Limb (tissue), 2 donors: ENCODE data around the gene APBB3.
A peak's percentile ranks its signal among the peaks of the same experiment; 100 is the strongest.

Source experiments
- DNase-seq, 2 donors: peaks; one replicate each; pipeline ENCODE4 v3.0.0-alpha.2; 2016; ENCODE audit errors: extremely low spot score in 2 of 2

APBB3 gene

DNA sequence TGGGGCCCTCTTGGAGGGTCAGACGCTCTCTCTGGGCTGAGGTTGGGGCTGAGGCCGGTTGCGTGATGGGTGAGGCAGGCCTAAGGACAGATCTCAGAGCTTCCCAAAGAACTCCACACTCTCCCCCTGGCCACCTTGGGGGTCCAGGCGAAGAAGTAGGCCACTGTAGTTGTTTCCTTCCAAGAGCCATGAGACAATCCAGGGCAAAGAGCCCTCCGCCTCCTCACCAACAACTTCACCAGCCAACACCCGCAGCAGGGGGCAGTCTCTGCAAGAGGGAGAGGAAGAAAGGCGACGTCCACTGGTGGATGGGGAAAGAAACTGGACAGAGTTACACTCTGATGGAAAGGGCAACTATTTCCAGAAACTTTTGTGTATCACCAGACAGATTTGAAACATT, 10.9 kb upstream of the APBB3 start:
- no peak for DNase-seq

DNA sequence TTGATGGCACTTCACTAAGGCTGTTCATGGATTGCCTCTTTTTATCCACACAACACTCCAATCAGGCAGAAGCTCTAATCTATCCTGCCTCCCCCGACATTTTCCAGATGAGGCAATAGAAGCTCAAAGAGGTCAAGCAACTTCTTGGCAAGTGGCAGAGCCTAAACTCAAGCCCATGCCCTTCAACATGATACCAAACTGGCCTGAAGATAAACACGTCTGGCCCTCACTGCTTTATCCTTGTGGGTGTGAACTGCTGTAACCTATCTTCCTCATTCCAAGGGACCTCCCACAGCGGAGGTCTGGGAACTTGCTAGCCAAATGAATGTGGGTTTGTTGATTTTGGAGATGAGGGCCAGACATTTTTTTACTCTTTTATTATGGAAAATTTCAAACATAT, 9.8 kb upstream of the APBB3 start:
- DNase-seq = no peak

DNA sequence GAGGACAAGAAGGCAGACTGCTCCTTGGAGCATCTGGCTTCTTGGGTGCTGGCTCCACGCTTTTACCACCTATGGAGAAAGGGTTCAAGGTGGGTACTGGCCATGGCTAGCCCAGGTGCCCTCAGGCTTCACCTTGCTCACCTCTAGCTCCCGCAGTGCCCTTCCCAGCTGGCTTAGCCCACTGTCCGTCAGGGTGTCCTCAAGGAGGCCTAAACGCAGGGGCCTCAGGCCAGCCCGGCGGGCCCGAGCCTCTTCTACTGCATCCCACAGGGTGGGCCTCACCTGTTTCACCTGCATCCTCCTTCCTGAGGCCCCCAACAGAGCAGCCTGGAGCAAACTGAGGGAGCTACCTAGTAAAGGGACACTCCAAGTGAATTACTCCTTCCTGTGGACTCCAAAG, 9.3 kb upstream of the APBB3 start:
- no peak for DNase-seq

DNA sequence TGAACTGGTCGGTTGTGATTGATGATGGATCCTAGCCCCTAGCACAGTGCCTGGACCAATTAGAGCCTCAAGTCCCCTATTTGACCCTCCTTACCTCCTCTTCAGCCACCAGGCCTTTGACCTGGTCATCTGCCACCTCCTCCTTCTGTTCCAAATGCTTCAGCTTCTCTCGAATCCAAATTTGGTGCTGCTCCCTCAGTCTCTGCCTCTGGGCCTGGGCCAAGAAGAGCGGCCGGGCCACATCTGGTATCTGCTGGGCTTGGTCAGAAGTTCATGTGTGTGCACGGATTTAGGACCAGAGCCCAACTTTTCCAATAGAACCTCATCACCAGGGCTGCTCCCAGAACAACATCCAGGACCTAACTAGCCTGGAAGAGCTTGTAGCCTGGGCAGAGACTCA, 6.7 kb upstream of the APBB3 start:
- DNase-seq = no peak

DNA sequence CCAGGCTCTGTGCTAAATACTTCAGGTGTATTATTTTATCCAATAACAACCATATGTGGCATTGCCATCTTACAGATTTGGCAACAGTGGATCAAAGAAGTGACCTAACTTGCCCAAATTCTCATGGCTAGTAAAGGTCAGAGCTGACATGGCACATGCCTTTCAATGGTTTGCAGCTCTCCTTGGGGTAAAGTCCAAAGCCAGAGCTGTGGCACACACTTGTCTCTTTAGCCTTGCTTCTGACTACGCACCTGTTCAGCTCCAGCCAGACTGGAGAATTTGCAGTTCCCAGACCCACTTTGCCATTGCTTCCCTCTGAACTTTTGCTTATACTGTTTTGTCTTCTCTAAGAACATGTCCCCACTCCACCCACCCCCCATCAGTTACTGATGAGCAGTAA, 6.1 kb upstream of the APBB3 start:
- no peak for DNase-seq

DNA sequence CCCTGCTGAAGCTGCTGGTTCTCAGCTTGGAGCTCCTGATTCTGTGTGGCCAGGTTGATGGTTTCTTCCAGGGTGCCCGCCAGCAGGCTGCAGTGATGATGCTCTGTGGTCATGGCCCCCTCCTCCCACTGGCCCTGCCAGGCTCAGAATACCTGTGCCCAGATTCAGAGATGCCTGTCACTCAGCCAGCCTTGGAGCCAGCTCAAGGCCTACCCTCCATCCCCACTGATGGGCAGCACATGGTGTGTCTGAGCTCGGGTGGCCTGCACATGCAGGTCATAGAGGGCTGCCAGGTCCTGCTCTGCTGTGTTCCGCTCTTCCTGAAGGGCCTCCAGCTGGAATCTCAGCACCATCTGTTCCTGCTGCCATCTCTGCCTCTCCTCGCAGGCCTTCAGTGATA, 5.7 kb upstream of the APBB3 start:
- no peak for DNase-seq

DNA sequence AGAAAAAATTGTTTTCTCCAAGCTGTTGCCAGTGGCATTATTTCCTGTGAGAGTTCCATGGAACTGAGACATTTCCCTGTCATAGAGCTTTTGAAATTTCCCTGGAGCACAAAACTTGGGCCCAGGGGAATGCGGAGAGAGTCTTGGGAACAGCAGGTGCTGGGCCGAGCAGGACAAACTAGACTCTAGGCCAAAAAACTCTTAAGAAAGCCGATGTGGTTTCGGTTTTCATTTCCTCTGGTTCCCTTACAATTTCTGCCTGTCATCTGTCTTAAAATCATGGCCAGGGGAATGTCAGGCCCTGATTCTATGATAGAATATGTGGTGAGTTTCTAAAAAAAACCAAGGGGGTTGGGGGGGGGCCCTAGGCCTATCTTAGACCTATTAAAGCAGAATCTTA, 4.8 kb upstream of the APBB3 start:
- no peak for DNase-seq

DNA sequence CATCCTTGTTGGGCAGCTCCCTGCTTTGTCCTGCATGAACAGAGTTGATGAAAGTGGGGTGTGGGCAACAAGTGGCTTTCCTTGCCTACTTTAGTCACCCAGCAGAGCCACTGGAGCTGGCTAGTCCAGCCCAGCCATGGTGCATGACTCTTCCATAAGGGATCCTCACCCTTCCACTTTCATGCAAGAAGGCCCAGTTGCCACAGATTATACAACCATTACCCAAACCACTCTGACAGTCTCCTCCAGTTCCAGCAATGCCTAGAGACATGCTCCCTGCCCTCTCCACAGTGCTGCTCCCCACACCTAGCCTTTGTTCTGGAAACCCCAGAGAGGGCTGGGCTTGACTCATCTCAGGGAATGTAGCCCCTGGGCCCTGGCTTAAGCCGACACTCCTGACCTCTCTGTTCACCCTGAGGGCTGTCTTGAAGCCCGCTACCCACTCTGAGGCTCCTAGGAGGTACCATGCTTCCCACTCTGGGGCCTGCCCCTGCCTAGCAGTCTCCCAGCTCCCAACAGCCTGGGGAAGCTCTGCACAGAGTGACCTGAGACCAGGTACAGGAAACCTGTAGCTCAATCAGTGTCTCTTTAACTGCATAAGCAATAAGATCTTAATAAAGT, 4.2 kb upstream of the APBB3 start:
- no peak for DNase-seq

DNA sequence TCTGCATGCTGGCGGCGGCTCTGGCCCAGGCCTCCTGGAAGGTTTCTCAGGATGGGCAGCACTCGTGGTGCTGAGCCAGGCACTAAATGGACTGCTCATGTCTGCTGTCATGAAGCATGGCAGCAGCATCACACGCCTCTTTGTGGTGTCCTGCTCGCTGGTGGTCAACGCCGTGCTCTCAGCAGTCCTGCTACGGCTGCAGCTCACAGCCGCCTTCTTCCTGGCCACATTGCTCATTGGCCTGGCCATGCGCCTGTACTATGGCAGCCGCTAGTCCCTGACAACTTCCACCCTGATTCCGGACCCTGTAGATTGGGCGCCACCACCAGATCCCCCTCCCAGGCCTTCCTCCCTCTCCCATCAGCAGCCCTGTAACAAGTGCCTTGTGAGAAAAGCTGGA, 3.5 kb upstream of the APBB3 start:
- DNase-seq = no peak

DNA sequence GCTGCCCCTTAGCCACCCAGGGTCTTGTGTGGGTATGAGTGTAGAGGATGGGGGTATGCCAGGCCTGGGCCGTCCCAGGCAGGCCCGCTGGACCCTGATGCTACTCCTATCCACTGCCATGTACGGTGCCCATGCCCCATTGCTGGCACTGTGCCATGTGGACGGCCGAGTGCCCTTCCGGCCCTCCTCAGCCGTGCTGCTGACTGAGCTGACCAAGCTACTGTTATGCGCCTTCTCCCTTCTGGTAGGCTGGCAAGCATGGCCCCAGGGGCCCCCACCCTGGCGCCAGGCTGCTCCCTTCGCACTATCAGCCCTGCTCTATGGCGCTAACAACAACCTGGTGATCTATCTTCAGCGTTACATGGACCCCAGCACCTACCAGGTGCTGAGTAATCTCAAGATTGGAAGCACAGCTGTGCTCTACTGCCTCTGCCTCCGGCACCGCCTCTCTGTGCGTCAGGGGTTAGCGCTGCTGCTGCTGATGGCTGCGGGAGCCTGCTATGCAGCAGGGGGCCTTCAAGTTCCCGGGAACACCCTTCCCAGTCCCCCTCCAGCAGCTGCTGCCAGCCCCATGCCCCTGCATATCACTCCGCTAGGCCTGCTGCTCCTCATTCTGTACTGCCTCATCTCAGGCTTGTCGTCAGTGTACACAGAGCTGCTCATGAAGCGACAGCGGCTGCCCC, 2.9 kb upstream of the APBB3 start:
- DNase-seq = no peak

DNA sequence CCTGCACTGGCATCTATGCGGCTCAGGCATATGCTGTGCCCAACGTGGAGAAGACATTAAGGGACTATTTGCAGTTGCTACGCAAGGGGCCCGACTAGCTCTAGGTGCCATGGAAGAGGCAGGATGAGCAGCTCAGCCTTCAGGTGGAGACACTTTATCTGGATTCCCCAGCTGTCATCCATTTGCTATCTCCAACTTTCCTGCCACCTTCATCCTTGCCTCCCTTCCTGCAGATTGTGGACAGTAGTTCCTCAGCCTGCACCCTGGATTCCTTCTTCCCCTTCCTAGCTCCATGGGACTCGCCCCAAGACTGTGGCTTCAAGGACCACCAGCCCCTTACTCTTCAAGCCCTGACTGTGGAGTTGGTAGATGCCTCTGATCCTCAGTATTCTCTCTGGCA, 2.3 kb upstream of the APBB3 start:
- no peak for DNase-seq

DNA sequence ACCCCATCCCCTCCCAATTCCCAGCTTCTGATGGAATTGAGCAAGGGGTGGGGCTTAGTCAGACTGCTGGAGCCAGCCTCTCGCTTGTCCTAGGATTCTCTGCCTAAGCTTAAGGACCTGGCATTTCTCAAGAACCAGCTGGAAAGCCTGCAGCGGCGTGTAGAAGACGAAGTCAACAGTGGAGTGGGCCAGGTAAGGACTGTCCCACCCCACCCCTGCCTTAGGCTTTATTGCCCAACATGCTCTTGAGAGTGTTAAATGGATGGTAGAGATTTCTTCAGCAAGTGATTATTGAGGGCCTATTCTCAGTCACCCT, 1.3 kb upstream of the APBB3 start:
- no peak for DNase-seq

DNA sequence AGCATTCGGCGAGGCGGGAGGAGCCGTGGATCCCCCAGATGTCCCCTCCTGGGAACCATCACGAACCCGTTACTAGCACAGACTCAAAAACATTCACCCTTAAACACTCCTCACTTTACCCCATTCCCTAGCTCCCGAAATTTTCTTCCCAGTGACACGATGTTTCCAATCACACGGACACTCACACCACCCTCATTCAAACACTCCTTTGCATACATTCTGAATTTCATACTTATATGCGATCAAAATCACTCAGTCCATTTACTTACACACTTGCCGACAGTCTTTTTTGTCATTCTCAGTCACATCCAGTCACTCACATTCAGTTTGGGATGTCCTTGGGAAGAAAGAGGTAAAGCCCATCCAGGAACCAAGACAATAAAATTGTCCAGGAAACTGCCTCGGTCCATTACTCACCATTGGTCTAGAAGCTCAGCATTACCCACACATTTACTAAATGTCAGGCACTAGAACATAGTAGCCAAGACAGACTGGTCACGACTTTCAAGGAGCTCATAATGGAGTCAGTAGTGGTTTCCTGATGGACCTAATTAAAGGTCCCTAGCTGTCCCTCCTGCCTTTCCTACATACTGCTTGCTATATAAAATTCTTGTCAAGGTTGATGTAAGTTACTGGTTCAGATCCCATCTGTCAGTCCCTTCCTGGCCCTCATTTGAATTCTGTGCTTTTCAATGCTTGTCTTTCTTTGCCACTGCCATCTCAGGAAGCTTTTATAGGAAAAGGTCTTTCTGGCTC, 804 bp upstream of the APBB3 start:
- DNase-seq = no peak

DNA sequence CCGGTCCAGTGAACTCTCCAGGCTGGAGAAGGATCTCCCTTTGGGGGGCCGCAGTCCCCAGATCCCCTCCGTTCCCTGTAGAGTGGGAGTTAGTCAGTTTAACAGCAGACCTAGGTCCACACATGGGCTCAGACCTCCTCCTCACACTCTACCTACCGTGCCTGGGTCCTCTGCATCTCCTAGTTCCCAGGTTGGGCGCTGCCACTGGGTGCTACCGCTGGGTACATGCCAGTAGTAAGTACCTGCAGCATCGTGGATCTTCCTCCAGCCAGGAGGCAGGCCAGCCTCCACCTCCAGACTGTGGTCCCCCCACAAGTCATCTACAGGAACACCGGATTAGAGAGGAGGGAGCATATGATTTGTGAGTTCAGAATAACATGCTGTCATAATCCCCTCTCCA, 802 bp downstream of the APBB3 start:
- DNase-seq = no peak

DNA sequence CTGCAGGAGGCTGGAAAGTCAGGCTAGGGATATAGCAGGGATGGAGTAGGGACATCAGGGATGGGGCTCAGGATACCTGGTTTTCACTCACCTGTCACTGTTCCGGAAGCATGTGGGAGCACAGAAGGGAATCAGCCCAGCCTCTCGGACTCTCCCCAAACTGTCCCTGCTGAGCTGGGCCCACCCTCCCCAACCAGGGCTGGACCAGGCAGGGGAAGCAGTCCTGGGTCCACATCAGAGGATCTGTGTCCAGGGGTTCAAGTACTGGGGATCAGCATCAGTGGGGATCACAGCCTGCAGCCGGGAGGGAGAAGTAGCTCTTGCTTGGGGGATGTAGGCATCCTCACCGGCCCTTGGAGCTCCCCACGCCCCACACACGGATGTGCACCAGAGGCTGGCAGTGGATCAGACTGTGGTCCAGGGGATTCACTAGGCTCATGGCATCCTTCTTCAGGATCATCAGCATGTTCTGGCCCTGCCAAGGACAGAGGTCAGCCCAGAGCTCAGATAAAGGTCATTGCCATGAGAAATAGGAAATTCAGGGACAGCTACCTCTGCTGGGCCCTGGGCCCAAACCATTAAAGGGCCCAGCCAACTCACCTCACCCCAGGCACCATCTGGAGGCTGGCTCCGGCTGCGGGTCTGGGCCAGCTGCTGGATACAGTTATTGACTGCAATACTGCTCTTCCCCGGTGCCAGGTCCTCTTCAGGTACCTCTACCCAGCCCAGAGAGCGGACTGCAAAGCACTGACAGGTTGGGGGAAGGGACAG, 2.5 kb downstream of the APBB3 start:
- DNase-seq = no peak

DNA sequence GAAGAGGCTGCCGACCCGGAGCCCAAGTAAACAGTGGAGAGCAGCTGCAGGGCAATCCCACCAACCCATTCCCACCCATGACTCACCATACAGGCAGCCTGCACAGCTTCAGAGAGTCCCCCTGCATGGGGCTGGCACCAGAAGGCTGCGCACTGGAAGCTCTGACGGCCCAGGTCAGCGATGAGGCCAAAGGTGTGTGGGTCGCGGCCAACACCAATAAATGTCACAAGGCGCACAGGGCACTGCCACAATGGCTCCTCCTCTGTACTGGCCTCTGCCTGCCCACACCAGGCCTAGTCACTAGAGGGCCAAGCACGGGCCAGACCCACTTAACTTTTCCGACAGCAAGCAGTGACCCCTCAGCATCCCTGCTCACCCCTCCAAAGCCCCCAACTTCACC, 4.2 kb downstream of the APBB3 start:
- no peak for DNase-seq

DNA sequence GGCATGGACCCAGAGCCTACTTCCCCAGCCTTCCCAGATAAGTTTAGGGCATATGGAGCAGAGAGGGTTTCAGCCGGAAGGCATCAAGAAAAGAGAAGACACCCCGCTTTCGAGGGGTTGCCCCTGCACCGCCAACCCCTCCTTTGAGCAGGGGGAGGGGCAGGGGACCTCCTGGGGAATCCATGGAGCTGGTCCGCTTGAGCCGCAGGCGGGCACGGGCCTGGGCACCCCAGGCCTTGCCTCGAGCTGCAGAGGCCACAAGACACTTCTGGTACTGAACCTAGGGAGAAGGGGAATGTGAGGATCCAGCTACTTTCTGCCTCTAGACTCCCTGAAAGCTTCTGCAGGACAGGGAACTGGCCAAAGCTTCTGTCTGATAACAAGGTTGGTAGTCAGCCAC, 5.9 kb downstream of the APBB3 start:
- DNase-seq = no peak

DNA sequence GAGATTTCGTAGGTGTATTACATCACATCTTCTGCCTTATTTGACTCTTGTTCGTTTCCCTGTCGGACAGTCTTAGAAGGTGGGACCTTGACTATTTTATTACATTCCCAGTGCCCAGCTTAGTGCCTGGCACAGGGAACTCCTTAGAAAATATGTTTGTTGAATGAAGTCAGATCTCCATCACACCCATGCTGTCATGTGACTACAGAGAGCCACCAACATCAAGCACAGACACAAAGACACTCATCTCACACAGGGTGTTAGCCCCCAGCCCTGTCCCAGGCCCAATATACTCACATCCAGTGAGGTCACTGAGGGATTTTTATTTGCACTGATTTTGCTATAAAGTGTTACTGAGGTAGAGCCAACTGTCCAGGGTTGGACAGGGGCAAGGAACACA, 6.4 kb downstream of the APBB3 start:
- no peak for DNase-seq

DNA sequence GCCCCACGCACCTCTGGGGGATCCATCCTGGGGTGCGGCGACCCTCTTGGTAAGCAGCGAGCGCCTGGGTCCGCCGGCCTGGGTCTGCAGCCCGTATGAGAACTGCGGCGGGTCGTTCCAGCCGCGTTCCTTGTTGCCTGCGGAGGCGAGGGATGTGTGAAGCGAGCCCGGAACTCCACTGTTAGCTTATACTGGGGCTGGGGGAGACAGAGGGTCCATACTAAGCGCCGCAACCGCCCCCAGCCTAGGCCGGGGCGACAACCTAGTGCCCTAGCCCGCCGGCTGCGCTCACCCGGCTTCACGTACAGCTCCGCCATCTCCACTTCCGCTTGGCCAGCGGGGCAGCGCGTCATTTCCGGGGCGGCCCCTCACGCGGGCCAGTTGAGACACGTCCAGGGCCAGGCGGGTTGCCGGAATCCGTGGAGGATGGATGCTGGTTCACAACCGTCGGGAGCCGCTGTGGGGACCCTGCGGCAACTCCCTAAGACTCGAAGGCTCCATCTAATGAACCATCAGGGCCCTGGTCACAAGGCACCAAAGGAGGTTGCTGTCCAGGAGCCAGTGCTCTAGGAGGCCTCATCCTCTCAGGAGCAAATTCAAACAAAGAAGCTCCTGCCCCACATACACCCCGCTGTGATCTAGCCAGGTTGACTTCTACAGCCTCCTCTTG, 7.1 kb downstream of the APBB3 start, which contains the start of gene SRA1:
TSS of gene SRA1 (minus strand) at position 338 of the 670 bp plus-strand sequence. CDS start at position 317, 21 bp downstream.
- peak; percentile 91 to 96 for DNase-seq

DNA sequence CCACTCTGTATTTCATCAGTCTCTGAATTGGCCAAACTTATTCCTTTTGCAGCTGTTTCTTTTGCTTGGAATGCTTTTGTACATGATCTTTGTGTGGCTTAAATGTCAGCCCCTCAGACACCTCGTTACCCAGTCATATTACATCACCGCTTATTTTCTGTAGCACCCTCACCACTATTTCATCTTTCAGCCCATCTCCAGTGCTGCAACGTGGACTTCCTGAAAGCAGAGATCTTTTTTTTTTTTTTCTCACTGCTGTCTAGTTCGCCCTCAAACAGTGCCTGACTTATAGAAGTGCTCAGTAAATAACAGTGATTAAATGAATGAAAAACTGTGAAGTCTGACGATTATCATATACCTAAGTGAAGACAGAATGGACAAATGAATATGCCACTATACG, 8.0 kb downstream of the APBB3 start:
- no peak for DNase-seq

DNA sequence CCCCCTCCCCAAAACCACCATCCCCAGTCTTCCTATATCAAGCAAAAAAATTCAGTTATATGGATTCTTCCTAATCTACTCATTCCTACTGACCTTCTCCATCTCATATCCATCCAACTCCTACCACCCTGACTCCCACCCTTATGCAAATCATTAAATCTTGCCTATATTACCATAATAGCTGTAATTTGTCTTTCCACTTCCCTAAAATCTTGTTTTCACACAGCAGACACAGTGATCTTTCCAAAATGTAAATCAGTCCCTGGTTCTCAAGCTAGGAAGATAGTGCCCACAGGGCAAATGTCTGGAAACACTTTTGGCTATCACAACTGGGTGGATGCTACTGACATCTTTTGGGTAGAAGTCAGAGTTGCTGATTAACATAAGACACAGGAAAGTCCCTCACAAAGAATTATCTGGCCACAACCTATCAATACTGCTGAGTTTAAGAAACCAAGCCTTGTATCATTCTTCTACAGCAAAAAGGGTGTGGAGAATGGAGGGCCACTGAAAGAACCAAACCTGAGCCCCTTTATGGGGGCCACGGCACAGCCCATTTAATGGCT, 8.6 kb downstream of the APBB3 start:
- DNase-seq = no peak
